Stimulated activated CD4-positive, alpha-beta T cell treated with anti-CD3 and anti-CD28 coated beads, Interleukin-1b, Interleukin-23, amount 100 ng/mL, for 24 hours (primary cell): Measurements from ENCODE around the gene COMP.

Experiments used
- DNase-seq, 4 experiments: peaks; one replicate each; pipeline ENCODE4 v3.0.0-alpha.2; 2020; ENCODE audit warnings: low read depth in 4 of 4, low spot score in 1 of 4

COMP gene

DNA sequence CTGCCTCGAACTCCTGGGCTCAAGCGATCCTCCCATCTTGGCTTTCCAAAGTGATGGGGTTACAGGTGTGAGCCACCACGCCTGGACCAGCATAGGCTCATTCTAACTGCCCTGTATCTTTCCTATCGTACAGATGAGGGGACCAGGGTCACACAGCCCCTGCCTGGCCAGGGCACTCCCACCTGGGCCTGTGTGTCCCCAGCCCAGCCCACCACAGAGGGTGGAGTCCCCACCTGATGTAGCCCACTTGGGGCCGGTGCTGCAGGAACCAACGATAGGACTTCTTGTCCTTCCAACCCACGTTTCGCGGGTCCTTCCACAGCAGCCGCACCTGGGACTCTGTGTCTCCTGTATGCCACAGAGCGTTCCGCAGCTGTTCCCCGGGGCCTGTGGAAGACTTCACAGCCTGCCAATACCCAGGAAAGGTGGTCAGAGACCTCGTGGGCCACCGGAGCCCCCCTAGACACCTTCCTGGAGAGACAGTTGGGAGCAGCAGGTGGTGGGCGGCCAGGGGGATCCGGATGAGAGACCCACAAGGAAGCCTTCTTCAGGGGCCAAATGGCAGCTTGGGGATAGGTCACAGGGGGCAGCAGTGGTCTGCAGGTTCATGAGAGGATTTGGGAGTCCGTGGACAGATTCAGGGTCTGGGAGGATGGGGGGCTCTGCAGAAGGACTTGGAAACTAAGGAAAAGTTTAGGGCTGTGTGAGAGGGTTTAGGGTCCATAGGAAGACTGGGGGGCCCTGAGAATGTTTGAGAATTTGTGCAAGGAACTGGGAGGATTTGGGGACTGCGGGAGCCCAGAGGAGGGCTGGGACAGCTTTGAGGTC lies 6.9 kb downstream of the COMP start:
- no peak for DNase-seq

DNA sequence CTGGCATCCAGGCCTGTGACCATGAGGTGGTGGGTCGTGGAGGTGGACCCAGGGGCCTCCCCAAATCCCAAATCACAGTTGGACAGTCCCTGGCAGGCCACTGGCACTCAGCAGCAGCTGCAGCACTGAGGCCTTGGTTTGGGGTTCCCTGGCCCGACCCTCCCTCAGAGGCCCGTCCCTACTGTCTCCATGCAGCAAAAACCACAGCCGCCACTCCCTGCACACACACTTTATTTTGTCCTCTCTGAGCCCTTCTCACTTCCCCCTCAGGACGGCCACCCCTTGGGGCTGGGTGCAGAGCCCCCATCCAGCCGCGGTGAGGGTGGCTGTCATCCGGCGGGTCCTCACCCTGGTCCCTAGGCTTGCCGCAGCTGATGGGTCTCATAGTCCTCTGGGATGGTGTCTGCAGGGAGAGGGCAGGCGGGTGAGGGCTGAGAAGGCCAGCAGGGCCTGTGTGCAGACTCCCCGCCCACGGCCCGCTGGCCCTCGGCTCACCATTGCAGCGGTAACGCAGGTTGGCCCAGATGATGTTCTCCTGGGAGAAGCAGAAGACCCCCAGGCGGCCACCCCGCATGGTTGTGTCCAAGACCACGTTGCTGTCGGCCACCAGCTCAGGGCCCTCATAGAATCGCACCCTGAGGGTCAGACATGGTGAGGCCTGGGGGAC lies 8.4 kb downstream of the COMP start:
- no peak for DNase-seq

DNA sequence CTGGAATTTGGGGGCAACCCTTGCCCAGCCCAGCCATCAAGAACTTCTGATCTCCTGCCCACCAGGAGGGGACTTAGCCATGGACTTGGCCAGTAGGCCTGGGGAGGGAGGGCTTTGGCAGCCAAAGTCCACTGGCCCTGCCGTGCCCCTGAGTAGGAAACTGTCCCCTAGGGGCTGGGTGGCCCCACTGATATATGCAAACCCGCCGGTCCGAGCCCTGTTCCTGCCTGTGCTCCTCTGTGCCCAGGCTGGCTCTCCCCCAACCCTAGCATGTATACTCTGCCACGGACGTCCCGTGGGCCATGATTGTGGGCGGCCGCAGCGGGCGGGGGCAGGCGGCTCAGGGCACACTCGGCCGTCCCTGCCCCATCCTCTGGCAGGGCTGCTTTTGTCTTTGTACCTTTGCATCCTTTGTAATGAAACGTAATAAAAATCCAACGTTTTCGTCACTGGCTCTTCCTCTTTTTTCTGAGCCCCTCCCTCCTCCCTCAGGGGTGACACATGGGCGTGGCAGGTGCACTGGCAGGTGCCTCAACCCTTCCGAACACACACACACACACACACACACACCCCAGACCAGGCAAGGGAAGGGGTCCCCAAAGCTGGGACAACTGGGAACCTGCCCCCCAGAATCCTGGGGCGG lies 9.1 kb downstream of the COMP start:
- no peak for DNase-seq

DNA sequence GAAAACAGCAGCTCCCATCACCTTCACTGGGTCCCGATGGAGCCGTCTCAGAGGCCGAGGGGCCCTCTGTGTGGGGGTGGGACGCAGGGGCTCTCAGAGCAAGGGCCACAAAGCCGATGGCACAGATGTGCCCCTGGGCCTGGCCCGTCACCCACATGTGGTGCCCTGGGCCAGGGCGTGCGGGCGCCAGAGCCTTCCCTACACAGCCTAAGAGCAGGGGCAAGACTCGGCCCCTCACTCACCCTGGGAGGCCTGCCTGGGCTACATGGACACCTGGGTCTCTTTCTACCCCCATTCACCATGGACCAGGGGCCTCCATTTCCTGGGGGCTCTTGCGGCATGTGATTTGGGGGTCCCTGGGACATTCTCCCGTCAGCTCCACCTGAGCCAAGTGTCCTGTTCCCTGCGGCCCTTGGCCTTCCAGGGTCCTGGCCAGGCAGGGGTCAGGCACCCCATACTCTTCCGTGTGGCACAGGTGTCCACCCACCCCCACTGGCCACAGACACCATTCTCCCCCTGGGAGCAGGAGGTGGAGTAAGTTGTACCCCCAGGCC lies 10.0 kb downstream of the COMP start:
- no peak for DNase-seq

DNA sequence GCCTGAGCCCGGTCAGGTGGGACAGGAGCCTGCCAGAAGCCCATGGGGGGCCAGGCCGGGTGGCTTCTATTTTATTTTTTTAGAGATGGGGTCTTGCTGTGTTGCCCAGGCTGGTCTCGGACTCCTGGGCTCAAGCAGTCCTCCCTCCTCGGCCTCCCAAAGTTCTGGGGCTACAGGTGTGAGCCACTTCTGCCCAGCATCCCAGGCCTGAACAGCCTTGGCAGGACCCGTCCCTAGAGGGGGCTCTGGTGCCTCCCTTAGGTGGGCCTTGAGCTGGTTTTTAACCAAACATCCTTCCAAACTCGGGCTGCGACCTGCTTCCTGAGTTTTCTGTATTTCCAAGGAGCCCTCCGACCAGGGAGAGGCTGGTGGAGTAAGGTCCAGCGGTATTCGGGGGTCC lies 10.5 kb downstream of the COMP start:
- no peak for DNase-seq

DNA sequence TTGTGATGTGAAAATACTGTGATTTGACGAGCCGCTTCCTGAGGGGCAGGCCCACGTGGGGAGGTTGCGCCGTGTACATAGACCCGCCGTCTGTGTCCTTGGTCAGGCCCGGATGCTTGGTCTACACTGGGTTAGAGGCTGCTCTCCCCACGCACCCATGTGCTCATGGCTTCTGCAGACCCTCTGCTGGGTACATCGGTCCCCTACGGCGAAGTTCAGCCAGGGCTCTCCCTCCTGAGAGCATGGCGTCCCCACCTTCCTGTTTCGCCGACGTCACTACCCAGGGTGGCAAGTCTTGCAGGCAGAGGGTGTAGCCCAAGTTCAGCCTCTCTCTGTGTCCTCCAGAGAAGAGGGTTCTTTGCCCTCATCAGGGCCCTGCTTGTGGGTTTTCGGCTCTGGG lies 11.0 kb downstream of the COMP start:
- no peak for DNase-seq

DNA sequence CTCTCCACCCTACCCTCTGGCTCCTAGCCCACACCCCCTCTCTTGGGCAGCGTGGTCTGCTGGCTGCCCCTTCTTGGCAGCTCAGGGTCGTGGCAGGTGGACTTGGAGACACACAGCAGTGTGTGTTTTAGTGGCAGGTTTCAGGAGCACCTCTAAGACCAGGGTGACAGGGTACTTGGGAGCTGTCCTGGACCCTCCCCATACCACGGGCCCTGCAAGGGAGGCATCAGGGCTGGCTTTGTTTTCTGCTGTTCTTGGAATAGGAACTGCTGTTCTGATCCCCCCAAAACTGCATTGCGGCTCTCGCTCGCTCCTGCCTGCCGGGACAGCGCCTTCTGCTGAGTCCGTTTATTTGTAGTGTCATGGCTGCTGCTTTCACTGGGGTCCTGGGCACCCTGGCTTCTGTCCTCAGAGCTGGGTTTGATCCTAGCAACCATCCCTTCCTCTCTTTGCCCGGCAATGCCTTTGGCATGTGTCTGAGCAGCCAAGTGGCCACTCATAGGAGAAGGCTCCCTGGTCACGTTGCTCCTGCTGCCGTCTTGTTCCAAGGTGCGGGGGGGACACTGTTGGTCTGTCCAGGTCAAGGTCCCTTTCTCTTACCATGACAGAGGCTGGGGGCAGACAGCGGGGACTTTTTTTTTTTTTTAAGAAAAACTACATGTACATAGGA lies 12.1 kb downstream of the COMP start:
- no peak for DNase-seq

DNA sequence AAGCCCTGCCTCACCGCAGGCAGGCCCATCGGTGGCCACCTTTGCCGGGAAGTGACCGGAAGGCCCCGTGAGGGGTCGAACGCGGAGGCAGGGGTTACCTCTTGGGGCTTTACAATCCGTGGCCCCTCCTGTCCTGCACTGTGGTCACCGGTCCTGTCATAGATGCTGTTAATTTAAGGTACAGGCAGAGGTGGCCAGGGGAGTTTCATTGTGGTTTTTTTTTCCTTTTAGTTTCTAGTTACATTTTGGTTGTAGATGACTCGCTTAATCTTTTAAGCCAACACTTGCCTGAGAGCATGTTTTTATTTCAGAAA lies 13.1 kb downstream of the COMP start:
- no peak for DNase-seq

DNA sequence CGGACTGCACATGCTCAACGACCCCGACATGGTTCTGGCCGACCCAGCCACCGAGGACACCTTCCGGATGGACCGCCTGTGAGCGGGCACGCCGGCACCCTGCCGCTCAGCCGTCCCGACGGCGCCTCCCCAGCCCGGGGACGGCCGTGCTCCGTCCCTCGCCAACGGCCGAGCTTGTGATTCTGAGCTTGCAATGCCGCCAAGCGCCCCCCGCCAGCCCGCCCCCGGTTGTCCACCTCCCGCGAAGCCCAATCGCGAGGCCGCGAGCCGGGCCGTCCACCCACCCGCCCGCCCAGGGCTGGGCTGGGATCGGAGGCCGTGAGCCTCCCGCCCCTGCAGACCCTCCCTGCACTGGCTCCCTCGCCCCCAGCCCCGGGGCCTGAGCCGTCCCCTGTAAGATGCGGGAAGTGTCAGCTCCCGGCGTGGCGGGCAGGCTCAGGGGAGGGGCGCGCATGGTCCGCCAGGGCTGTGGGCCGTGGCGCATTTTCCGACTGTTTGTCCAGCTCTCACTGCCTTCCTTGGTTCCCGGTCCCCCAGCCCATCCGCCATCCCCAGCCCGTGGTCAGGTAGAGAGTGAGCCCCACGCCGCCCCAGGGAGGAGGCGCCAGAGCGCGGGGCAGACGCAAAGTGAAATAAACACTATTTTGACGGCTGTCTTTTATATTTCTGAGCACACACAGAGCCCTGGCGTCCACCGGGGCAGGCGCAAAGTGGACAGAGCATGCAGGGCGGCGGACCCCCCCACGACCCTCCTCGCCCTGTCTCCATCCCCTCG lies 13.6 kb downstream of the COMP start:
- DNase-seq, result no peak

DNA sequence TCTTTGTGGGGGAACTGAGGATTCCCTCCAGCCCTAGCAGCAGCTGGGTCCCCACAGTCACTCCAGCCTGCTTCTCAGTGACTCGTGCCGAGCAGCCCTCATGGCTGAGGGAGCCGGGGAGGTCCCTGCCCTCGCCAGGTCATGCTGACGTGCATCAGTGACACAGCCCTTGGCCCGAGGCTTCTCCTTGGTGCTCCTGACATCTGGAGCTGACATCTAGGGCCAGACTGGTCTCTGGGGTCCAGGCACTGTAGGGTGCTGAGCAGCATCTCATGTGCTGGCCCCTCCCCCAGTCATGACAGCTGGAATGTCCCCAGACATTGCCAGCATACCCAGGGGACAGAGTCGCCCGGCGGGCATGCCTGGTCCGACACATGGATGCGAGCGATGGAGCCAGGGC lies 14.4 kb downstream of the COMP start:
- no peak for DNase-seq

DNA sequence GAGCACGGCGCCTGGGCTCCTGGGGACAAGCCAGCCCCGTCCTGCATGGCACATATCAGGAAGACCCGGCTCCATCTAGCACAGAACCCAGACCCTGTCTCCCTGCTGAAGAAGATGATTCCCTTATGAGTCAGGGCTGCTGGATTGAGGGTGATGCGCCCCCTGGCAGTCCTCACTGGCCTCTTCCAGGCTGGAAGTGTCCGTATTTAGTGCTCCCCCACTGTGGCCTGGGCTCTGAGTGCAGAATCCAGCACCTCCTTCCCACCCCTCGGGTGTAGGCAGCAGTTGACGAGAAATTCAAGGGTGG lies 14.9 kb downstream of the COMP start:
- no peak for DNase-seq

DNA sequence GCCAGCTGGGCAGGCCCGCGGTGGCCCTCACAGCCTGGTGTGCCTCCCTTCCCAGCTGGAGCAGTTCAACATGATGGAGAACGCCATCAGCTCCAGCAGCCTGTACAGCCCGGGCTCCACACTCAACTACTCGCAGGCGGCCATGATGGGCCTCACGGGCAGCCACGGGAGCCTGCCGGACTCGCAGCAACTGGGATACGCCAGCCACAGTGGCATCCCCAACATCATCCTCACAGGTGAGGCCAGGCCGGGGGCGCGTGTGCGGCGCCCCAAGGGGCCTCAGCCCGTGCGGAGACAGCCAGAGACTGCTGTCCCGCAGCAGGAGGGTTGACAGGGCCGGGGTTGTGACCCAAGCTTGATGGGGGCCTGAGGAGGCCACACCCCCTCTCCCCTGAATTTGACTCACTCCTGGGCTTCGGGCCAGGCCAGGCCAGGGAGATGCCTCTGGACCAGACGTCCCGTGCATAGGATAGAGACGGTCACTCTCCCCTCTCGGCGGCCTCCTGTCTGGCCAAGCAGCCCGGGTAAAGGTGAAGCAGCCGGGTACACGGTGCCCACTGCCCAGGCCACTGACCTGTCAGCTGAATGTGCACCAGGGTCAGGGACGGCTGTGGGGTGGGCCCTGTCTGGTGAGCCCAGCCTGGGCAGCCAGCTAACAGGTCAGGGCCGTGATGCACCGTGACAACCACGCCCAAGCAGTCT lies 15.4 kb downstream of the COMP start:
- no peak for DNase-seq

DNA sequence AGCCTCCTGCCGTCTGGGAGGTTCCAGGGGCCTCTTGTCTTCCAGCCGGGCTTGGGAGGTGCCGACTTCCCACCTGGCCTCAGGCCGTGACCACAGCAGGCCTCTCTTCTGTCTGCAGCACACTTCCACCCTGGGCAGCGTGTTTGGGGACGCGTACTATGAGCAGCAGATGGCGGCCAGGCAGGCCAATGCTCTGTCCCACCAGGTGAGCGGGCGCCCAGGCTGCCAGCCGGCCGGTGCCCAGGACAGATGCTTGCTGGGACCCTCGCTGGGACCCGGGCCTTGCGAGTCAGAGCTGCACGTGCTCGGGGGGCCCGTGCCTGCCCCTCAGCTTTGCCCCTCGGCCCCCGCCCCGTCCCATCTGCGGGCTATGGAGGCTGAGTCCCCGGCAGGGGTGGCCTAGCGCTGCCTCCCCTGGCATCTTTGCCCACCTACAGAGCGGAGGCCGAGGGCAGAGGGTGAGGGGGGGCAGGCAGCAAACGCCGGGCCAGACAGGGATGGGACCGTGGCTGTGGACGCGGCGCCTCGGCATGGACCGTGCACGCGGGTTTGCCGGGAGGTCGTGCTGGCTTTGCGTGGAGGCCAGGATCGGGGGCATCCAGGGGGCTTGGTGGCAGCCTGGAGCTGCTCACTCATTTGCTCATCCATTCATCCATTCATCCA lies 16.2 kb downstream of the COMP start:
- DNase-seq, result no peak

DNA sequence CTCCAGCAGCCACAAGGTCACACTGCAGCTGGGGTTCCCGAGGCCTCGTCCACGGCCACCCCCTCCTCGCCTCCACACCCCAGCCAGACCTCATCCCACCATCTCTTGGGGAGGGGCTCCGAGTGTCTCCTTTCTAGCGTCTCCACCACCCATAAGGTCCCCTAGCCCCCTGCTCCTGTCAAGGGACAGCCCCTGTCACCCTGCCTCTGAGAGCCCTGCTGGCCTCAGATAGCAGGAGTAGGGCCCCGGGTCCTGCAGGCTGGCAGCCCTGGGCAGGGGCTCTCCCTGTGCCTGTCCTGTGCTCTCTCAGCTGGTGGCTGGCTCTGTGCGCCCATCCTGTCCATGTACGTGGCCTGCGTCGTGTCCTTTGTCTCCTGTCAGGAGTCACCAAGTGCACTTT lies 17.0 kb downstream of the COMP start:
- DNase-seq, result no peak

DNA sequence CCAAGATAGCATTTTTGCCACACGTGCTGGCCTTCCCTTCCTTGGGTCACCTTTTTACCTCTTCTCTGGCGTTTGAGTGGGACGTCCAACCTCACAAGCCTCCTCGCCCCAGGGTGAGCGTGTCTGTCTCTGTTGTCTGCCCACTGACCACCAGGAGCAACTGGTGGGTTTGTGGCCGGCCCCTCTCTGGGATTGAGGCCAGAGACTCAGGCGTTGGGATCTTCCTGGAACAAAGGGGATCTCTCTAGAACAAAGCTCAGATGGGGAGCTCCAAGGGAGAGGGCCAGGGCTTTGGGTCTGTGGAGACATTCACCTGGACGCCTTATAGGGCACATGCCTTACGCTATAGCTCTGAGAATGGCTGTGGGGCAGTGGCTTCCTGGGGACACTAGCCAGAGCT lies 17.4 kb downstream of the COMP start:
- DNase-seq, result no peak

DNA sequence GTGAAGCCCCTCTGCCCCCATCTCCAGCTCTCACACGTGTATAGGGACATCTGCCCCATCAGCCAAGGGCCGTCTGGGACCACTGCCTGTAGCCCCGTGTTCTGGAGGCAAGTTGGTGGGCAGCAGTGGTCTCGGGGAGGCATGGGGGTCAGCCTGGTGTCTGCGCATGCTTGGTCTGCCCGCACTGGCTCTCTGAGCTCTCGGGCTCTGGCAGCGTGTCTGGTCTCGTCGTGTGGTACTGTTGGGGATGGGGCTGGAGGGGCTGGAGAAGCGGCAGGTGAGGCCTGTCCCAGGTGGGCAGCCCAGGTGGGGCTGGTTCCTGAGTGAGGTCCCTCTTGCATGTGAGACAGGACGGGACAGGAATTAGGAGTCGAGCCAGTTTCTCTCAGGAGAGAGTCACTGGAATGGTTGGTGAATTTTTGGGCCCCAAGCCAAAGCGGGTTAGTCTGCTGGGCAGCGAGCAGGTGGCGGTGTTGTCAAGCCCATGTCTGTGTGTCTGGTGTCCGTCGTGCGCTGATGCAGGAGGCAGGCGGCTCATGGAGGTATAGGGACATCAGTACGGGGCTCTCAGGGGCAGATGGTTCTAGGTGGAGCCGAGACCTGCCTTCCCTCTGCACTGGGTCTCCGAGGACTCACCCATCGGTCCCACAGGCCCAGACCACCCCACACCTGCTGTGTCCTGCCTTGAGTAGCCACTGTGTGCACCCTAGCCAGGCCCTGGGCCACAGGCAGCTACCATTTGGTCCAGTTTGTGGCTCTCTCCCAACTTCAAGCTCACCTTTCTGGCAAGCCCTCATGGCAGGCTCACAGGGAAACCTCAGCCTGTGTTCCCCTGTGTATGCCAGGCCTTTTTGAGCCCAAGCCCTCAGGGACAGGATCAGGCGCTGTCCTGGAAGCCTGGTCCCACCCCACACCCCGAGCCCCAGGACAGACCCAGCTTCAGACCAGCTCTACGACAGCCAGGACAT lies 18.2 kb downstream of the COMP start:
- DNase-seq, result no peak

DNA sequence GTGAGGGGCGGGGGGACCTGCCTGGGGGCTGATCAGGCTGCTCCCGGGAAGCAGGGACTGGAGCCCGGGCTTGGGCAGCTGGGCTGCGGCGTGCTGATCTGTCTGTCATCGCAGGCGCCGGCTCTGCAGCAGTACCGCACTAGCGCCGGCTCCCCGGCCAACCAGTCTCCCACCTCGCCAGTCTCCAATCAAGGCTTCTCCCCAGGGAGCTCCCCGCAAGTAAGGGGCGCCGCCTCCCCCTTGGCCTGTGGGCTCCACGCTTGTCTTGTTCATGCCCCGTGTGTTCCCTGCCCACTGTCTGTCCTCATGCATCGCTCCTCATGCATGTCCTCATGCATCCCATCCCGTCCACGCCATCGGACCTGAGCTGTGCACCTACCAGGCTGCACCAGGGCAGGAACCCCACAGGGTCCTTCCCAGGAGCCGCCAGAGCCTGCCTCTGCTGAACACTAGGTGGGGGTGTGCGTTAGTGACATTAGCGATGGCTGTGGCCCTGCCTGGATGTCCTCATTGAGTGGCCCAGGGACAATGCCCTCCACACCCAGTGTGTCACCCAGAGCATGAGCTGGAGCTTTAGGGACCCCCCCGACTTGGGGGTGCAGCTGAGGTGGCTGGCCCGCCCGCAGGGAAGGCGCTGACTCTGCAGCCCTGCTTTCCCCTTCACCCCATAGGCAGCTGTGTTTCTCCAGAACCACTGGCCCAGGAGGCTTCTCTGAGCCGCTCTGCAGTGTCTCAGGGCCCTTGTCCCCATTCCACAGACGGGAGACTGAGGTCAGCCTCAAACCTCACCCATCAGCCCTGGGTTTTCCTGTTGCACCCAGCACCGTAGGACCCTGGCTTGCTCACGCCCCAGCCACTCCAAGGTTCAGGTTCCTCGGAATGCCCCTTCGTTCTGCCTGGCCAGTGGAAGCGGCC lies 19.5 kb downstream of the COMP start:
- no peak for DNase-seq
